ENCODE data around the gene NSUN6. TPM values are rescaled to one million over a fixed set of nuclear protein-coding genes. Genes with fewer than 3 reads are reported as not detected.

Gene NSUN6
- polyA plus RNA-seq, 6 donors from 2014 or later: 4.1 to 11.8 (median 7.8) TPM

DNA sequence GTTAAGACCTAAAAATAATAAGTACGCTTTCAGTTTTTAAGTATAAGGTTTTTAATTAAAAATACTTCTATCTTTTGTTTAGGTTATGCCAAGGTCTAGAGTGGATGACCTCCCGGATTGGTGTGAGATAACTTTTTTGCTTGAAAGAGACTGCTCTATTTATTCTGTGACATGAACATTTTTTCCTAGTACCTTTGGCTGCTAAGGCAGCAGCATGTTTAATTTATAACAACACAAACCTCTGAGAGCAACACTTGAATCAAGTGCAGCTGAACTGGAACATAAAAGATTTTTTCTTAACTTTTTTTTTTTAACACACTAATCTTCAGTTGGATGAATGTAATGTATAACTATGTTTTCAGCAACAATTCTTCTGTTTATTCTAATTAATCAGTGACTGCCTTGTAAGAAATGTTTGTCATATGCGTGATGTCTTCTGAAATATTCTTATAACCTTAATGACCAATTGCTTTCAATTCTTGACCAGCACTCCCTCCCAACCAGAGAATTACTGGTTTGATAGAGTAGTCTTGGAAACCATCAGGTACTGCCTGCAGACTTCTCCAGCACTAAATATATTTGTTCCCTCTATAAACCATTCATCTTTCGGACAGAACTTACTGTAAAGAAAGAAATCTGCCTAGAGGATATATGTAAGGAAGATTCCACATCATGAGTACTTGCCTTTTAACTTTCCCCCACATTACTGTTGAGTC is 23.9 kb upstream of the NSUN6 start:
- ATAC-seq (ENCODE audit: low read depth in 2 of 2) (no peak), DNase-seq (no peak)
- H3K4me1 Mint-ChIP-seq: no peaks in the 10 kb centered on the region
- H3K27ac Mint-ChIP-seq: no peak overlapping the region
- no peaks in the 10 kb centered on the region for H3K9me3 Mint-ChIP-seq
- H3K4me3 Mint-ChIP-seq: no peak overlapping the region
- peaks cover 0 to 20% of the 10 kb centered on the region in 2 donors for H3K36me3 Mint-ChIP-seq
- no peaks in the 10 kb centered on the region for H3K27me3 Mint-ChIP-seq

DNA sequence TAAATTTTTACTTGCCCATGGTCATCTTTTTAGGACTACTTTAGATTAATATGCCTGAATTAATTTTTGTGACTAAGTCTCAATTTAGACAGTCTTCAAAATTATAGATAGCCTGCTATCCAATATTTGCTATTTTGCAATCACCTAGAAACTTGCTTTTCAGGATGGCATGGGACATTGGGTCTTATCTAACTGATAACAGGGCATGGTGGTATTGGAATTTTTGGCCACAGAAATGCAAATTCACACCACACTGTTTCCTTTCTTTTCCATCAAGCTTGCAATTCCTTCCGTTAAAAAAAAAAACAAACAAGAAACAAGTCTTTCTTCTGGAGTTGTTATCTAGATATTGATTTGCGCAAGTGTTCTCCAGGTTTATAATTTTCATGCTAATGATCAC is 16.6 kb upstream of the NSUN6 start:
- Mint-ChIP-seq H3K4me1 (peaks cover 6 to 28% (median 23%) of the 10 kb centered on the region in 3 donors), H3K36me3 (peaks cover 0 to 7% of the 10 kb centered on the region in 2 donors), H3K27ac (no peak overlapping the region), H3K9me3 (no peaks in the 10 kb centered on the region), H3K4me3 (no peak overlapping the region), H3K27me3 (no peaks in the 10 kb centered on the region)
- DNase-seq (no peak), ATAC-seq (ENCODE audit: low read depth in 2 of 2) (no peak)

DNA sequence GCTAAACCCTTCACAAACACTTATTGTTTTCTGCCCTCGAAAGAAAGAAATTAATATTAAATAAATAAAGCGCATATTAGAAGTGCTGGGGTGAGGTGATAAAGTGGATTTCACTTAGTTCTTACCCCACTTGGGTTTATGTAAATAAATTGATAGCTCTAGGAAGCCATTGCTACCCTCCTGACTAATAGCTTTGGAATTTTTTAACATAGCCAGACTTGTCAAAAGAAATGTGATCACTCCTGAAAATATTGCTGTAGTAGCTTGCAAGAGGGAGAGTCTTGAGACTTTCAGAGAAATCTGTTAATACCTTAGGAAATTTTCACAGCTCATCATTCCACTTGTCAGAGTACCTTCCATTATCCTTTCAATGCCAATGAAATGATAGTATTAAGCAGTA is 15.4 kb upstream of the NSUN6 start:
- no peak for DNase-seq
- H3K27me3 Mint-ChIP-seq: no peaks in the 10 kb centered on the region
- no peak for ATAC-seq (ENCODE audit: low read depth in 2 of 2)
- no peak overlapping the region for H3K4me3 Mint-ChIP-seq
- no peak overlapping the region for H3K27ac Mint-ChIP-seq
- peaks cover 0 to 7% of the 10 kb centered on the region in 2 donors for H3K36me3 Mint-ChIP-seq
- no peaks in the 10 kb centered on the region for H3K9me3 Mint-ChIP-seq
- peaks cover 11 to 40% (median 32%) of the 10 kb centered on the region in 3 donors for H3K4me1 Mint-ChIP-seq

DNA sequence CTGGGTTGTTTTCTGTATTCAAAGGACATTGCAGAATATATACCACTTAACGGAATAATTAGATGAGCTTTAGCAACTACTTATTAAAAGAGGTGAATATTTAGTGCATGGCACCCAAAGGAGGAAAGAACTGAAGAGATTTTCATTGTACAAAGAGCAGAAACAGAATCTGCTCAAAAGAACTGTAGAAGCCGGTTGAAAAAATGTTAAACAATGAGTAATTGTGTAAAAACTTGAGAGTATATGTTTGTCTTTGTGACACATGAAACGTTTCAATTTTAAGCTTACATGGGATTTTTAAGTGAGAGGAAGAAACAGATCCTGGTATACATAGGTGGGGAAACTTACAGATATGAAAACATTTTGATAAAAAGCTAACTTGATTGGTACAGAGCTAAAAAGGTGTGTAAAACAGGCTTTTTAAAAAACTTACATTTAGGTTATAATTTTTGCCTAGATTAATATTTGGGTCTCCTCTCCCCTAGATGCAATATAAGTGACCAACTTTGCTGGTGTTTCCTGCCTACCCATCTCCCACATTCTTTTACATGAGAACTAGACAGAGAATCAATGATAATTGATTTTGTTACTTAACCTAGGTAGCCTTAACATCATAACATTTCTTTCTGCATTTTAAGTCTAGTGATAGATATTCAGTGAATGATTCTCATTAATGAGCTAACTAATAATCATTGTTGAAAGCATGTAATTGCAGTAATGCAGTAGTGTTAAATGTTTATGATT is 14.6 kb upstream of the NSUN6 start:
- Mint-ChIP-seq H3K4me1 (peaks cover 19 to 47% (median 40%) of the 10 kb centered on the region in 3 donors), H3K9me3 (no peaks in the 10 kb centered on the region), H3K36me3 (peaks cover 0 to 7% of the 10 kb centered on the region in 2 donors), H3K27me3 (no peaks in the 10 kb centered on the region), H3K27ac (peak overlapping the region in 1 of 6 donors; percentile 8), H3K4me3 (peak overlapping the region in 1 of 8 donors; percentile 47)
- ATAC-seq (ENCODE audit: low read depth in 2 of 2) (no peak), DNase-seq (no peak)

DNA sequence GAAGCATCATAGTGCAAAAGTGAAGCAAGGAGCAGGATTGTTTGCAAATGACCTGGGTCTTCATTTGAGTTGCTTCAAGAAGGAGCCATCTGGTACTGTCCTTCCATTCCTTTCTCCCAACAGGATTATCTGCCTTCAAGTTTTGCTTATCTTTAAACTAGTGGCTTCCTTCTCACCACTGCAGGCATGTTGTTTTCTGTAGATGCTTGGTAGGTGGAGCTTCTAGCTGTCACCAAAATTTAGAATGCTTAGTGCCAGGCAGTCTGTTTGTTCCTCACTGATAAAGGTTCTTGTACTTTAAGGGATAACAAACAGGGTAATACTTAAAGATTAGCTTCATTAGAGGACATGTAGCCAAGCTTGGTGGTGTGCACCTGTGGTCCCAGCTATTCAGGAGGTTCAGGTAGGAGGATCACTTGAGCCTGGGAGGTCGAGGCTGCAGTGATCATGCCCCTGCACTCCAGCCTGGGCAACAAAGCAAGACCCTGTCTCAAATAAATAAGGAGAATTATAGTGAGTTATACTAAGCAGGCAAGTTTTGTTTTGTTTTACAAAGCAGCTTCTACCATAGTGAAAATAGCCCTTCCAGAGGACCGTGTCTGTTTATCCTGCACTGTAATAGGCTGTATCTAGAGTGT is 13.6 kb upstream of the NSUN6 start:
- Mint-ChIP-seq H3K36me3 (no peaks in the 10 kb centered on the region), H3K27me3 (no peaks in the 10 kb centered on the region), H3K4me1 (peaks cover 25 to 55% (median 47%) of the 10 kb centered on the region in 3 donors), H3K4me3 (peak overlapping the region in 1 of 8 donors; percentile 22), H3K27ac (peak overlapping the region in 1 of 6 donors; percentile 83), H3K9me3 (no peaks in the 10 kb centered on the region)
- DNase-seq: no peak
- no peak for ATAC-seq (ENCODE audit: low read depth in 2 of 2)

DNA sequence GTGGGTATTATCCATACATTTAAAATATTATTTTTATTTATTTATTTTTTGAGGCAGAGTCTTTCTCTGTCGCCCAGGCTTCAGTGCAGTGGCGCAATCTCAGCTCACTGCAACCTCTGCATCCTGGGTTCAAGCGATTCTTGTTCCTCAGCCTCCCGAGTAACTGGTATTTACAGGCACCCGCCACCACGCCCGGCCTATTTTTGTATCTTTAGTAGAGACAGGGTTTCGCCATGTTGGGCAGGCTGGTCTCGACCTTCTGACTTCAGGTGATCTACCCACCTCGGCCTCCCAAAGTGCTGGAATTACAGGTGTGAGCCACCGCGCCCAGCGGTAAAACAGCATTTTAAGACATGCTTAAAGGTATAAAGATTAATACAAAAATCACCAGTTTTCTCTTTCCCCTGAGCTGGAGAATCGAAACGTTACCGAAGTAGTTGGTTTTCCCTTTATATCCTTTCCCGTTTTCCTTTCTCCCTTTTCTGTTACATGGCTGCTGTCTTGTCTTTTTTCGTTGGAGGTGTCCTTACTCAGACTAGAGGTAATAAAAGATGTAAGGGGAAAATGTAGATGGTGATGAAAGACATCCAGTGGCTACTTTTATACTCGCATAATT is 9.5 kb upstream of the NSUN6 start:
- Mint-ChIP-seq H3K36me3 (no peaks in the 10 kb centered on the region), H3K4me3 (peak overlapping the region; percentile 21 to 99 (median 71)), H3K27me3 (no peaks in the 10 kb centered on the region), H3K27ac (peak overlapping the region in 3 of 6 donors; percentile 12 to 98 (median 70)), H3K9me3 (no peaks in the 10 kb centered on the region), H3K4me1 (peaks cover 30 to 73% (median 55%) of the 10 kb centered on the region in 3 donors)
- DNase-seq (no peak), ATAC-seq (ENCODE audit: low read depth in 2 of 2) (no peak)

DNA sequence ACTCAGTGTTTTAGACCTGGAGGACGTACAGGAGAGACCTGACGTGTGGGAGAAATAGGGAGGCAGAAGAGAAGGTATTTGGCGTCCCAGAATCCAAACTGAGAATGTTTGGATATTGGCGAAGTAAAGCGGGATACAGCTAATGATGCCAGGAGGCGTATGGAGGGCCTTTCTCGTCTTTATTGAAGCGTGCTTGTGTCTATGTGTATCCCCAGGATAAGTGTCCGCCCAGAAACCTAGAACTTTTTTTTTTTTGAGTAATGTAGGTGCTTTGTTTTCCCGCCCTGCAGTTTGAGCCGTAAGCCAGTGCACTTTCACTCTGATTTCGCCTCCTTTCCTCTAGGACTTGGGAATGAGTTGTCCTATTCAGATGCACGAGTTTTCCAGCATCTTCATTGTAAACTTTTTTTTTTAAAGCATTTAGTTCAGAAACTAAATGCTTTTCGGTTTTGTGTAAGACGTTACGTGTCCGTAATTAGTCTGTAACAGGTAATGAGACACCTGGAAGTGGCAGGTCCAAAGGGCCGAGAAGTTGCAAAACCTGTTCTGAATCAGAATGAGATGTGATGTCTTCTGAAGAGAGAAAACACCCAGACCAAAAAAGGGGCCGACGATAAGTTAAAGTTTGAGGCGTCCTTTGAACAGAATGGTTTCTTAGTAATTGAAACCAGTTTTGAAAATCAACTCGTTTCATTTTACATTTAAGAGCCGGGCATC is 8.6 kb upstream of the NSUN6 start:
- no peak for DNase-seq
- Mint-ChIP-seq H3K4me3 (peak overlapping the region; percentile 96 to 100 (median 98)), H3K27ac (peak overlapping the region; percentile 98 to 100 (median 99)), H3K27me3 (no peaks in the 10 kb centered on the region), H3K9me3 (no peaks in the 10 kb centered on the region), H3K4me1 (peaks cover 23 to 64% (median 45%) of the 10 kb centered on the region in 3 donors), H3K36me3 (no peaks in the 10 kb centered on the region)
- peak in 1 of 2 donors; percentile 1 for ATAC-seq (ENCODE audit: low read depth in 2 of 2)

DNA sequence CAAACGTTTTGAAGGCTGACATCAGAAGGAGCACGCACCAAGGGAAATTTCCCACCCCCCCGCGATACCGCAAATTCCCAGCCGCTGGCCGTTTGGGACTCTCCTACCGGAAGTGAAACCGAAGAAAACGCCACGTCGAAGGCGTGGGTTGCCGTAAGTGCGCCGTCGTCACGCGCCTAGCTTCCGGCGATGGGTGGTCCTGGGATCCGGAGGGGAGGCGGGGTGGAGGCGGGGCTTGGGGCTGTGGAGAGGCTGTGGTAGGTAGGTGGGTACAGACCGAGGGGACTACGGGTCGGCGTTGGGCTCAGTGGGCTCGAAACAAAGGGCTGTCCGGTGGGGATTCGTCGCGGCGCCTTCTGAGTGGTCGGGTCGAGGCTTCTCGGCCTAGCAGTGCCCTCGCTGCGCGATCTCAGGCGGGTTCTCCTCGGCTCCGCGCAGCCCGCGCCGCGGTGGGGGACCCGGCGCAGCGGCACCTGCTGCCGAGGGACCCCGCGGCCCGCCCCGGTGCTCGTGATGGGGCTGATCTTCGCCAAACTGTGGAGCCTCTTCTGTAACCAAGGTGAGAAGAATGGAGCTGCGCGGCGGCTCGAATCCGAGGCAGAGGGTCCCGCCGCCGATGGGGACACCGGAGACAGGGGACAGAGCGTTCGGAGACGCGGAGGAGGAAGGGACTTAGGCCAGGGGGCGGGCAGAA is 7.9 kb upstream of the NSUN6 start, which contains the start of gene ARL5B:
ARL5B (plus strand) TSS at position 307 of the 694 bp plus-strand sequence; CDS start at position 514, 207 bp downstream.
- Mint-ChIP-seq H3K36me3 (peaks cover 1 to 2% of the 10 kb centered on the region in 2 donors), H3K9me3 (no peaks in the 10 kb centered on the region), H3K4me3 (peak within 1 kb of the TSS; percentile 96 to 100 (median 98)), H3K27me3 (no peaks in the 10 kb centered on the region), H3K27ac (peak within 1 kb of the TSS; percentile 98 to 100 (median 99)), H3K4me1 (peaks cover 23 to 58% (median 39%) of the 10 kb centered on the region in 3 donors)
- ATAC-seq (ENCODE audit: low read depth in 2 of 2) (peak; percentile 85 to 87), DNase-seq (peak; percentile 96)

DNA sequence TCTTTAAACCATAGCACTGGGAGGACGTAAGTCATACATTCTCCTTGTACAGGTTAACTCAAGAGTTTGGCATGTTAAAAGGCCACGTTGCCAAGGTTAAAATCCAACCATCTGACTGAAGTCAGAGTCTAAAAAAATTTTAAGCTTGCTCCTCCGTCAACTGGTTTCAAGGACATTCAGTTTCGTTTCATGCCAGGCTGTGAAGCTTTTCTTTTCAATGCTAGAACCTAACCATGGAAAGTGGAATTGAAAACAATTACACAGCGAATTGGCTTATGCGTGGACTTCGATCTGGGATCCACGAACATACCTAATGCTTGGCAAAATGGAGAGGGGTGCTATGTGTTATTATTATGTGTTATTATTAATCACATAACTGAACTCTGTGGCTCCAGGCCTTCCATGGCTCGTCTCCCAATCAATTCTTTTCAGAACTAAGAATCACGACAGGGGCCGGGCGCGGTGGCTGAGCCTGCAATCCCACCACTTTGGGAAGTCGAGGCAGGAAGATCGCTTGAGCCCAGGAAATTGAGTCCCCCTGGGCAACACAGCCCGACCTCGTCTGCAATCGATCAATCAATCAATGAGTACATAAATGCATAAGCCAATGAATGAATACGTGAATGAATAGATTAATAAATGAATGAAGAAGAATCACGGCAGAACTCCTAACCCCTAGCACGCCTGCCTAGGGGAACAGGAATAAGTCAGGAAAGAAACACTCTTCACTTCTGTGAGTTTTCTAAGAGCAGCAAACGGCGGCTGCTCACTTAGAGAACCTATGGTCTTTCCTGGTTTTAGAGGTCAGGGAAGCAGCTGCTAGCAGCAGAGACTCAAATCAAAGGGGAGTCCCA is 7.1 kb upstream of the NSUN6 start:
- H3K4me3 Mint-ChIP-seq: peak overlapping the region; percentile 96 to 100 (median 98)

DNA sequence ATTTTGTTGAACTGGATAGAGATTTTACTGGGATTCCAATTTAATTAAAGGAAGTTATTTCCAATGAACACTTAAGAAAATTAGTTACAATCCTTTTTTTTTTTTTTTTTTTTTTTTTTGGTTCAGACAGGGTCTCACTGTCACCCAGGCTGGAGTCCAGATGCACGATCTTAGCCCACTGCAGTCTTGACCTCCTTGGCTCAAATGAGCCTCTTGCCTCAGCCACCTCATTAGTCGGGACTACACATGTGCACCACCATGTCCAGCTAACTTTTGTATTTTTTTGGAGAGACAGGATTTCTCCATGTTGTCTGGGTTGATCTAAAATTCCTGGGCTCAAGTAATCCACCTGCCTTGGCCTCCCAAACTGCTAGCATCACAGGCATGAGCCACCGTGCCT is 5.3 kb upstream of the NSUN6 start:
- H3K27ac Mint-ChIP-seq: peak overlapping the region in 4 of 6 donors; percentile 39 to 79 (median 66)
- DNase-seq (no peak), ATAC-seq (ENCODE audit: low read depth in 2 of 2) (no peak)
- no peaks in the 10 kb centered on the region for H3K27me3 Mint-ChIP-seq
- H3K9me3 Mint-ChIP-seq: no peaks in the 10 kb centered on the region
- peaks cover 18 to 43% (median 26%) of the 10 kb centered on the region in 3 donors for H3K4me1 Mint-ChIP-seq
- peak overlapping the region in 1 of 8 donors; percentile 72 for H3K4me3 Mint-ChIP-seq
- peaks cover 8% of the 10 kb centered on the region in 2 donors for H3K36me3 Mint-ChIP-seq

More for the DNA sequence above, 7.1 kb upstream of the NSUN6 start:
- no peak for DNase-seq
- peak overlapping the region; percentile 98 to 100 (median 99) for H3K27ac Mint-ChIP-seq
- H3K36me3 Mint-ChIP-seq: peaks cover 8% of the 10 kb centered on the region in 2 donors
- H3K27me3 Mint-ChIP-seq: no peaks in the 10 kb centered on the region
- H3K4me1 Mint-ChIP-seq: peaks cover 23 to 52% (median 33%) of the 10 kb centered on the region in 3 donors
- H3K9me3 Mint-ChIP-seq: no peaks in the 10 kb centered on the region
- no peak for ATAC-seq (ENCODE audit: low read depth in 2 of 2)

DNA sequence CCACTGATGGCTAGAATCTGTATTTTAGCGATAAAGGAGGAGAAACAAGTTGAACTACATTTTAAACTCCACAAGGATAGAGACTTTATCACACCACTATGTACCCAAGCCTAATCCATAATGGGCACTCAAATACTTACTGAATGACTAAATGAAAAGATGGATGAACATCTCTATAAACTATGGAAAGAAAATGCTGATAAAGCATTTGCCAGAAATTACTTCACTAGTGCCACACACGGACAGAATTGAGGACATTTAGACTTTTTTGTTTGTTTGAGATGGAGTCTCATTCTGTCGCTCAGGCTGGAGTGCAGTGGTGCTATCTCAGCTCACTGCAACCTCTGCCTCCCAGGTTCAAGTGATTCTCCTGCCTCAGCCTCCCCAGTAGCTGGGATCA is 1.7 kb upstream of the NSUN6 start:
- no peak for DNase-seq
- H3K36me3 Mint-ChIP-seq: peaks cover 8% of the 10 kb centered on the region in 2 donors
- H3K4me3 Mint-ChIP-seq: peak overlapping the region in 4 of 8 donors; percentile 9 to 98 (median 88)
- H3K27me3 Mint-ChIP-seq: no peaks in the 10 kb centered on the region
- H3K4me1 Mint-ChIP-seq: peaks cover 14 to 49% (median 27%) of the 10 kb centered on the region in 3 donors
- no peaks in the 10 kb centered on the region for H3K9me3 Mint-ChIP-seq
- ATAC-seq (ENCODE audit: low read depth in 2 of 2): no peak
- peak overlapping the region in 4 of 6 donors; percentile 47 to 99 (median 82) for H3K27ac Mint-ChIP-seq
